ENCODE results near the gene TRAM2. TPM values are rescaled to one million over a fixed set of nuclear protein-coding genes. Genes with fewer than 3 reads are reported as not detected.

TRAM2 gene
- total and polyA plus RNA-seq, 9 of the 15 experiments (the other 6 are each of a cell fraction or from before 2014, with no cell fraction given), result 2.6 to 13.3 (median 8.9) TPM

DNA sequence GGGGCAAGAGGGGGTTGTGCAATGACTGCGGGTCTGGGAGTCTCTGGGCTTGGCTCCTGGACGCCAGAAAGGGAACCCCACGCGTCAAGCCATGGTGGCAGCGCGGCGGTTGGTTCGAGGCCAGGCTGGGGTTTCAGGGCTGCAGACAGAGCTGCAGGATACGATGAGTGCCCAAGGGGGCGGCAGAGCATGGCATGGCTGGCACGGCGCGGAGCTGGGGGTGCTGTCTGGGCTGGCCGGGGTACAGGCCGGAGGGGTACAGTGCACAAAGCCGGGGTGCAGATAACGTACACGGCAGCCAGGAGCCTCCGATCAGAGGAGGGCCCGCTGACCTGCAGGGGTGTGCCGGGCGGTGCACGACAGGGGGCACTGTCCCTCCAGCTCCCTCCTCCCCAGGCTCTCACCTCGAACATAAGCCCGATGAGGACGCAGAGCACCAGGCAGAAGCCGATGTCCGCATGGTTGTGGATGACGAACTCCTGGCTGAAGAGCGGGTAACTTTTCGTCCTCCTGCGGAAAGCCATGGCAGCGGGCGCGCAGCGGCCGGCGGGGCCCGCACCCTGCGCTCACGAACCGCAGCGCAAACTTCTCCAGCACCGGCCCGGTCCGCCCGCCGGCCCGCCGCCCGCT is 353 bp downstream of the TRAM2 start (continued):
- TF ChIP-seq, protein P1, sequence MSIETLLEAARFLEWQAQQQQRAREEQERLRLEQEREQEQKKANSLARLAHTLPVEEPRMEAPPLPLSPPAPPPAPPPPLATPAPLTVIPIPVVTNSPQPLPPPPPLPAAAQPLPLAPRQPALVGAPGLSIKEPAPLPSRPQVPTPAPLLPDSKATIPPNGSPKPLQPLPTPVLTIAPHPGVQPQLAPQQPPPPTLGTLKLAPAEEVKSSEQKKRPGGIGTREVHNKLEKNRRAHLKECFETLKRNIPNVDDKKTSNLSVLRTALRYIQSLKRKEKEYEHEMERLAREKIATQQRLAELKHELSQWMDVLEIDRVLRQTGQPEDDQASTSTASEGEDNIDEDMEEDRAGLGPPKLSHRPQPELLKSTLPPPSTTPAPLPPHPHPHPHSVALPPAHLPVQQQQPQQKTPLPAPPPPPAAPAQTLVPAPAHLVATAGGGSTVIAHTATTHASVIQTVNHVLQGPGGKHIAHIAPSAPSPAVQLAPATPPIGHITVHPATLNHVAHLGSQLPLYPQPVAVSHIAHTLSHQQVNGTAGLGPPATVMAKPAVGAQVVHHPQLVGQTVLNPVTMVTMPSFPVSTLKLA (conservative IDR thresholded peaks at IDR 0.05), result peak; percentile 17 to 51; a peak in 2 of 4 replicates
- TF ChIP-seq BRD9 (IDR thresholded peaks at IDR 0.05; ENCODE audit: low read depth, partially characterized antibody) (no peak), RBM15 (IDR thresholded peaks at IDR 0.05; ENCODE audit: insufficient read depth, low read length) (no peak), FUS (optimal IDR thresholded peaks at IDR 0.05; ENCODE audit: low read depth, low read length) (no peak), RB1 (IDR thresholded peaks at IDR 0.05; ENCODE audit: low read depth) (peak; percentile 40; the same call in 1 of the 2 replicates), NCOA6 (IDR thresholded peaks at IDR 0.05) (0 out of 2 replicates have a peak, but pooled peaks have one; percentile 41), ADNP (tag; IDR thresholded peaks at IDR 0.05) (no peak; the same call in 1 of the 2 replicates), FOSL1 (tag; conservative IDR thresholded peaks at IDR 0.05) (no peak), TFAM (CRISPR knock-in tag; conservative IDR thresholded peaks at IDR 0.05) (no peak), ZNF12 (CRISPR knock-in tag; IDR thresholded peaks at IDR 0.05) (0 out of 2 replicates have a peak, but pooled peaks have one; percentile 35), ARHGAP35 (IDR thresholded peaks at IDR 0.05; ENCODE audit: partially characterized antibody) (no peak), MECOM (CRISPR knock-in tag; IDR thresholded peaks at IDR 0.05) (no peak), ZFP30 (CRISPR knock-in tag; IDR thresholded peaks at IDR 0.05; ENCODE audit: borderline replicate concordance) (no peak), EGR1 (conservative IDR thresholded peaks at IDR 0.05) (no peak), NCOA1 (IDR thresholded peaks at IDR 0.05; ENCODE audit: low read depth) (no peak), HDAC3 (IDR thresholded peaks at IDR 0.05; ENCODE audit: borderline replicate concordance, partially characterized antibody) (no peak), DIDO1 (tag; IDR thresholded peaks at IDR 0.05; ENCODE audit: low read depth) (no peak), TBL1XR1 (IDR thresholded peaks at IDR 0.05; ENCODE audit: low read length in 2 of 2) (no peak), ZNF668 (CRISPR knock-in tag; IDR thresholded peaks at IDR 0.05) (no peak), SMAD3 (CRISPR knock-in tag; conservative IDR thresholded peaks at IDR 0.05) (no peak), BHLHE40 (IDR thresholded peaks at IDR 0.05; ENCODE audit: low read length) (peak; percentile 23; the same call in 1 of the 2 replicates)
- TF ChIP-seq, protein P2, sequence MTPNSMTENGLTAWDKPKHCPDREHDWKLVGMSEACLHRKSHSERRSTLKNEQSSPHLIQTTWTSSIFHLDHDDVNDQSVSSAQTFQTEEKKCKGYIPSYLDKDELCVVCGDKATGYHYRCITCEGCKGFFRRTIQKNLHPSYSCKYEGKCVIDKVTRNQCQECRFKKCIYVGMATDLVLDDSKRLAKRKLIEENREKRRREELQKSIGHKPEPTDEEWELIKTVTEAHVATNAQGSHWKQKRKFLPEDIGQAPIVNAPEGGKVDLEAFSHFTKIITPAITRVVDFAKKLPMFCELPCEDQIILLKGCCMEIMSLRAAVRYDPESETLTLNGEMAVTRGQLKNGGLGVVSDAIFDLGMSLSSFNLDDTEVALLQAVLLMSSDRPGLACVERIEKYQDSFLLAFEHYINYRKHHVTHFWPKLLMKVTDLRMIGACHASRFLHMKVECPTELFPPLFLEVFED (CRISPR knock-in tag; conservative IDR thresholded peaks at IDR 0.05), result no peak
- TF ChIP-seq, protein P3, sequence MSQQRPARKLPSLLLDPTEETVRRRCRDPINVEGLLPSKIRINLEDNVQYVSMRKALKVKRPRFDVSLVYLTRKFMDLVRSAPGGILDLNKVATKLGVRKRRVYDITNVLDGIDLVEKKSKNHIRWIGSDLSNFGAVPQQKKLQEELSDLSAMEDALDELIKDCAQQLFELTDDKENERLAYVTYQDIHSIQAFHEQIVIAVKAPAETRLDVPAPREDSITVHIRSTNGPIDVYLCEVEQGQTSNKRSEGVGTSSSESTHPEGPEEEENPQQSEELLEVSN (IDR thresholded peaks at IDR 0.05; ENCODE audit: borderline replicate concordance in 1 of 2, extremely low read depth in 1 of 2, insufficient read depth in 1 of 2, insufficient read length in 1 of 2, low read depth in 1 of 2, low read length in 1 of 2, poor library complexity in 1 of 2, severe bottlenecking in 1 of 2), result peak; percentile 2 to 52
- TF ChIP-seq, protein P4, sequence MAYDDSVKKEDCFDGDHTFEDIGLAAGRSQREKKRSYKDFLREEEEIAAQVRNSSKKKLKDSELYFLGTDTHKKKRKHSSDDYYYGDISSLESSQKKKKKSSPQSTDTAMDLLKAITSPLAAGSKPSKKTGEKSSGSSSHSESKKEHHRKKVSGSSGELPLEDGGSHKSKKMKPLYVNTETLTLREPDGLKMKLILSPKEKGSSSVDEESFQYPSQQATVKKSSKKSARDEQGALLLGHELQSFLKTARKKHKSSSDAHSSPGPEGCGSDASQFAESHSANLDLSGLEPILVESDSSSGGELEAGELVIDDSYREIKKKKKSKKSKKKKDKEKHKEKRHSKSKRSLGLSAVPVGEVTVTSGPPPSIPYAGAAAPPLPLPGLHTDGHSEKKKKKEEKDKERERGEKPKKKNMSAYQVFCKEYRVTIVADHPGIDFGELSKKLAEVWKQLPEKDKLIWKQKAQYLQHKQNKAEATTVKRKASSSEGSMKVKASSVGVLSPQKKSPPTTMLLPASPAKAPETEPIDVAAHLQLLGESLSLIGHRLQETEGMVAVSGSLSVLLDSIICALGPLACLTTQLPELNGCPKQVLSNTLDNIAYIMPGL (CRISPR knock-in tag; IDR thresholded peaks at IDR 0.05), result no peak
